ENCODE measurements around the gene TRHDE. TPM values are rescaled to one million over a fixed set of nuclear protein-coding genes. Genes with fewer than 3 reads are reported as not detected.

TRHDE gene
- total and polyA plus RNA-seq, 2 donors (not counting 1 experiment from before 2014, with no cell fraction given), result 7.3 to 8.8 TPM

DNA sequence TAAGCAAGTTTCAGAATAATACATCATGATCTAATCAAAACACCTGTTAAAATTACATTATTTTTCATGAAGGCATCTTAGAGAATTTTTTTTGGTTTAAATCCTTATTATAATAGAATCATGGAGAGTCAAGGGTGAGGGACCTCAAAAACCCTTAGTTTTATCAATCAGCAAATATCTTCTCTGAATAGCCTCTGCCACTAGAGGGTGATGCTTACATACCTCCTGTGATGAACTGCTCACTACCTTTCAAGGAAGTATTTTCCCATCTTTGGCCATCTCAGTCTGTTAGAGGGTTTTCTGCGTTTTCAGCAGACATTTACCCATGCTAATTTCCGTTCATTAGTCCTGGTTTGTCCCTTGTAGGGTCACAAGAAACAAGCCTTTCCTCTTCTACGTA is 200.2 kb downstream of the TRHDE start:
- TF ChIP-seq EZH2 (IDR thresholded peaks at IDR 0.05; ENCODE audit: low read length, missing control alignments), result no peak
- TF ChIP-seq, protein P1, sequence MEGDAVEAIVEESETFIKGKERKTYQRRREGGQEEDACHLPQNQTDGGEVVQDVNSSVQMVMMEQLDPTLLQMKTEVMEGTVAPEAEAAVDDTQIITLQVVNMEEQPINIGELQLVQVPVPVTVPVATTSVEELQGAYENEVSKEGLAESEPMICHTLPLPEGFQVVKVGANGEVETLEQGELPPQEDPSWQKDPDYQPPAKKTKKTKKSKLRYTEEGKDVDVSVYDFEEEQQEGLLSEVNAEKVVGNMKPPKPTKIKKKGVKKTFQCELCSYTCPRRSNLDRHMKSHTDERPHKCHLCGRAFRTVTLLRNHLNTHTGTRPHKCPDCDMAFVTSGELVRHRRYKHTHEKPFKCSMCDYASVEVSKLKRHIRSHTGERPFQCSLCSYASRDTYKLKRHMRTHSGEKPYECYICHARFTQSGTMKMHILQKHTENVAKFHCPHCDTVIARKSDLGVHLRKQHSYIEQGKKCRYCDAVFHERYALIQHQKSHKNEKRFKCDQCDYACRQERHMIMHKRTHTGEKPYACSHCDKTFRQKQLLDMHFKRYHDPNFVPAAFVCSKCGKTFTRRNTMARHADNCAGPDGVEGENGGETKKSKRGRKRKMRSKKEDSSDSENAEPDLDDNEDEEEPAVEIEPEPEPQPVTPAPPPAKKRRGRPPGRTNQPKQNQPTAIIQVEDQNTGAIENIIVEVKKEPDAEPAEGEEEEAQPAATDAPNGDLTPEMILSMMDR (conservative IDR thresholded peaks at IDR 0.05 in 1 of 2, IDR thresholded peaks at IDR 0.05 in 1 of 2; ENCODE audit: low read depth in 1 of 2, low read length in 2 of 2), result no peak
- Histone ChIP-seq H2AFZ (ENCODE audit: low read length) (no peak overlapping the region), H3K4me3 (replicated peaks in 1 of 4; ENCODE audit: control extremely low read depth in 1 of 4, insufficient read depth in 1 of 4, low read depth in 3 of 4, low read length in 4 of 4) (no peak overlapping the region), H3K9me3 (ENCODE audit: control insufficient read depth, insufficient read depth, low read depth, low read length) (no peaks in the 10 kb centered on the region), H3K9ac (ENCODE audit: insufficient read depth, low read length) (no peak overlapping the region), H3K27me3 (ENCODE audit: control insufficient read depth, insufficient read depth, low read length) (no peaks in the 10 kb centered on the region), H3K36me3 (ENCODE audit: control insufficient read depth, insufficient read depth, low read length) (no peaks in the 10 kb centered on the region), H4K20me1 (ENCODE audit: control insufficient read depth, extremely low read depth, insufficient read depth, low read length) (no peaks in the 10 kb centered on the region), H3K4me1 (ENCODE audit: control insufficient read depth, extremely low read depth, insufficient read depth, low read length) (no peaks in the 10 kb centered on the region), H3K79me2 (ENCODE audit: control insufficient read depth, insufficient read depth, low read length) (no peaks in the 10 kb centered on the region), H3K27ac (ENCODE audit: insufficient read depth, low read length) (no peak overlapping the region), H3K4me2 (ENCODE audit: extremely low read depth, insufficient read depth, low read length) (no peak overlapping the region)
- no peak for DNase-seq (ENCODE audit: low read depth in 2 of 2)

DNA sequence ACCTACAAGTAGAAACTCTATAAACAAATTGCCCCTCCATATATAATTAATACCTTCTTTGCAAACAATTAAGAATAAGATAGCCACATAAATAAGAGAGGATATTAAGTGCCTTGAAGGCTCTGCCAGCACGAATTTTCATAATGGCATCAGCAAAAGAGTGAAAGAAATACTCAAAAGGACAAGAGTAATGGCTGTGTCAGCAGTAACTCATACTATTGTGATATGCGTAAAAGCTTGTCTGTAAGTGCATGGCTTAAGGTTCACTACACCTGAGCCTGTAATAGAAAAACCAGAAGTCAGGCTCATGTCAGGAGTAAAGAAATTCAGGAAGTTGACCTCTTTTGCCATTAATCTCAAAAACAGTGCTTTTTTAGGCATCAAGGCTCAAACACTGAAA is 204.1 kb downstream of the TRHDE start:
- no peak for TF ChIP-seq EZH2 (IDR thresholded peaks at IDR 0.05; ENCODE audit: low read length, missing control alignments)
- TF ChIP-seq, protein P1 (conservative IDR thresholded peaks at IDR 0.05 in 1 of 2, IDR thresholded peaks at IDR 0.05 in 1 of 2; ENCODE audit: low read depth in 1 of 2, low read length in 2 of 2), result no peak
- H3K27ac ChIP-seq (ENCODE audit: insufficient read depth, low read length), result no peak overlapping the region
- no peaks in the 10 kb centered on the region for H3K79me2 ChIP-seq (ENCODE audit: control insufficient read depth, insufficient read depth, low read length)
- DNase-seq (ENCODE audit: low read depth in 2 of 2), result no peak
- H2AFZ ChIP-seq (ENCODE audit: low read length), result no peak overlapping the region
- H3K4me1 ChIP-seq (ENCODE audit: control insufficient read depth, extremely low read depth, insufficient read depth, low read length), result no peaks in the 10 kb centered on the region
- no peak overlapping the region for H3K9ac ChIP-seq (ENCODE audit: insufficient read depth, low read length)
- no peak overlapping the region for H3K4me2 ChIP-seq (ENCODE audit: extremely low read depth, insufficient read depth, low read length)
- H3K9me3 ChIP-seq (ENCODE audit: control insufficient read depth, insufficient read depth, low read depth, low read length), result no peaks in the 10 kb centered on the region
- no peaks in the 10 kb centered on the region for H4K20me1 ChIP-seq (ENCODE audit: control insufficient read depth, extremely low read depth, insufficient read depth, low read length)
- H3K4me3 ChIP-seq (replicated peaks in 1 of 4; ENCODE audit: control extremely low read depth in 1 of 4, insufficient read depth in 1 of 4, low read depth in 3 of 4, low read length in 4 of 4), result no peak overlapping the region
- H3K27me3 ChIP-seq (ENCODE audit: control insufficient read depth, insufficient read depth, low read length), result no peaks in the 10 kb centered on the region
- H3K36me3 ChIP-seq (ENCODE audit: control insufficient read depth, insufficient read depth, low read length), result no peaks in the 10 kb centered on the region

DNA sequence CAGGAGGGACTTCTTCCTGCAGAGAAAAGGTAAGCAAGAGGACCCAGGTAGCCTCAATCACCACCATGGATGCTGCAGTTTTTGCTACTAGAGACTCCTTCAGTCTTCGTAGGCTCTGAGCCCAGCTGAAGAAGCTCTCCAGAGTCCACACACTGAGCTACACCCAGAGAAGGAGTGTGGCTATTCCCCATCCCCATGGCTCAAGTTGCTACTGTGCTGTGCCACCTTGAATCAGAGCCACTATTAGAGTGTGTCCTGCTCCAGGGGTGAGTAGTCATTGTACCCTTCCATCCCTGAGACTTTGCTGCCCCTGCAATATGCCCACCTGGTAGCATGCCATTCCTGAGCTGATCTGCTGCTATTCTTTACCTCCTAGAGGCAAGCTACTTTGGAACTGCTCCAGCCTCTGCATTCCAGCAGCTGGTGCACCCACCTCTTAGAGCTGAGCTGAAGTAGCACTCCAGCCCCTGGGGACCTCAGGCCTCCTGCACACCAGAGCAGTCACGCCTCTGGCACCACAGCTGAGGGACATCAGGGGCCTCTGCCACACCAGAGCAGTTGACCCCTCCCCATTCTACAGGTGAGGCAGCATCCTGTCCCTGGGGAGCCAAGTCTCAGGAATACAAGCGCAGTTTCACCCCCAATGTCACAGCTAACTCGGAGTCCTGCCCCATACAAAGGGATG is 213.0 kb downstream of the TRHDE start:
- DNase-seq (ENCODE audit: low read depth in 2 of 2), result no peak
- Histone ChIP-seq H4K20me1 (ENCODE audit: control insufficient read depth, extremely low read depth, insufficient read depth, low read length) (no peaks in the 10 kb centered on the region), H2AFZ (ENCODE audit: low read length) (no peak overlapping the region), H3K4me3 (replicated peaks in 1 of 4; ENCODE audit: control extremely low read depth in 1 of 4, insufficient read depth in 1 of 4, low read depth in 3 of 4, low read length in 4 of 4) (no peak overlapping the region), H3K27me3 (ENCODE audit: control insufficient read depth, insufficient read depth, low read length) (no peaks in the 10 kb centered on the region), H3K9me3 (ENCODE audit: control insufficient read depth, insufficient read depth, low read depth, low read length) (no peaks in the 10 kb centered on the region), H3K36me3 (ENCODE audit: control insufficient read depth, insufficient read depth, low read length) (no peaks in the 10 kb centered on the region), H3K27ac (ENCODE audit: insufficient read depth, low read length) (no peak overlapping the region), H3K4me1 (ENCODE audit: control insufficient read depth, extremely low read depth, insufficient read depth, low read length) (no peaks in the 10 kb centered on the region), H3K9ac (ENCODE audit: insufficient read depth, low read length) (no peak overlapping the region), H3K79me2 (ENCODE audit: control insufficient read depth, insufficient read depth, low read length) (no peaks in the 10 kb centered on the region), H3K4me2 (ENCODE audit: extremely low read depth, insufficient read depth, low read length) (no peak overlapping the region)
- TF ChIP-seq EZH2 (IDR thresholded peaks at IDR 0.05; ENCODE audit: low read length, missing control alignments), result no peak
- TF ChIP-seq, protein P1 (conservative IDR thresholded peaks at IDR 0.05 in 1 of 2, IDR thresholded peaks at IDR 0.05 in 1 of 2; ENCODE audit: low read depth in 1 of 2, low read length in 2 of 2), result no peak

Data from fibroblast of lung (primary cell).